GM18858 (cell line): Measurements from ENCODE around the gene NUP214.
"Not testable (repeated sequence)": the region's sequence is repeated elsewhere in the genome, so short reads cannot be mapped to it uniquely, and the experiment has no call there.

Experiments used
- ATAC-seq: cut with Tn5 transposase; IDR thresholded peaks from one replicate; pipeline ENCODE4 v1.9.1; 2021; ENCODE audit not compliant: unreplicated experiment

The NUP214 gene

GRCh38 chr9:131257266-131258025, 132.1 kb downstream of the NUP214 start:
- no peak for ATAC-seq

GRCh38 chr9:131258186-131258585, 132.8 kb downstream of the NUP214 start:
- ATAC-seq: no peak

- no peak for ATAC-seq
These were observed 133.5 kb downstream of the NUP214 start for GRCh38 chr9:131258698-131259431.

- no peak for ATAC-seq
These were observed 134.1 kb downstream of the NUP214 start for GRCh38 chr9:131259432-131259898.

- no peak for ATAC-seq
These were observed 134.7 kb downstream of the NUP214 start for GRCh38 chr9:131259916-131260597.

- ATAC-seq: no peak
These were observed 135.5 kb downstream of the NUP214 start for GRCh38 chr9:131260751-131261452.

GRCh38 chr9:131262327-131263032, 137.1 kb downstream of the NUP214 start:
- ATAC-seq: no peak

GRCh38 chr9:131263033-131263343, 137.6 kb downstream of the NUP214 start:
- not testable (repeated sequence) for ATAC-seq

GRCh38 chr9:131263701-131264100, 138.3 kb downstream of the NUP214 start:
- ATAC-seq: no peak

- ATAC-seq: no peak
These were observed 138.8 kb downstream of the NUP214 start for GRCh38 chr9:131264231-131264630.

- no peak for ATAC-seq
These were observed 141.2 kb downstream of the NUP214 start for GRCh38 chr9:131266266-131267229.

GRCh38 chr9:131270171-131271015, 145.0 kb downstream of the NUP214 start:
- ATAC-seq: no peak

- ATAC-seq: not testable (repeated sequence)
These were observed 145.6 kb downstream of the NUP214 start for GRCh38 chr9:131271016-131271273.

- ATAC-seq: no peak
These were observed 146.1 kb downstream of the NUP214 start for GRCh38 chr9:131271506-131271931.

- no peak for ATAC-seq
These were observed 146.8 kb downstream of the NUP214 start for GRCh38 chr9:131272212-131272611.

- ATAC-seq: no peak
These were observed 147.9 kb downstream of the NUP214 start for GRCh38 chr9:131273146-131273855.

- ATAC-seq: no peak
These were observed 148.7 kb downstream of the NUP214 start for GRCh38 chr9:131273856-131274673.
